ENCODE data around the gene APC2. TPM values are rescaled to one million over a fixed set of nuclear protein-coding genes. Genes with fewer than 3 reads are reported as not detected.

Gene APC2
- total and polyA plus RNA-seq, 2 donors (not counting 1 experiment from before 2014, with no cell fraction given) = 0.12 to 0.16 TPM

GRCh38 chr19:1468274-1468820 lies 18.4 kb downstream of the APC2 start:
- Histone ChIP-seq H3K9ac (ENCODE audit: low read length) (peak overlapping the region; percentile 37), H4K20me1 (ENCODE audit: control insufficient read depth, insufficient read depth, low read length, poor library complexity, severe bottlenecking) (peaks cover 78% of the 10 kb centered on the region), H3K79me2 (ENCODE audit: control insufficient read depth, insufficient read depth, low read length) (peaks cover 14% of the 10 kb centered on the region), H3K27me3 (replicated peaks in 1 of 4; ENCODE audit: control extremely low read depth in 1 of 4, control insufficient read depth in 3 of 4, insufficient read depth in 4 of 4, low read length in 3 of 4) (peaks cover 0 to 65% (median 18%) of the 10 kb centered on the region in 4 experiments), H3K4me2 (replicated peaks; ENCODE audit: low read depth, low read length, poor library complexity, severe bottlenecking) (peak overlapping the region; percentile 98), H2AFZ (ENCODE audit: insufficient read depth, low read depth, low read length, poor library complexity, severe bottlenecking) (no peak overlapping the region), H3K4me3 (ENCODE audit: control extremely low read depth in 1 of 5, extremely low read depth in 1 of 5, insufficient read depth in 1 of 5, low read depth in 2 of 5, low read length in 4 of 5) (peak overlapping the region in 3 of 5 experiments; percentile 20 to 29 (median 28)), H3K36me3 (replicated peaks in 1 of 2; ENCODE audit: control extremely low read depth in 1 of 2, control insufficient read depth in 1 of 2, extremely low read depth in 1 of 2, insufficient read depth in 2 of 2, low read length in 1 of 2) (no peaks in the 10 kb centered on the region), H3K9me3 (ENCODE audit: control extremely low read depth in 1 of 3, control insufficient read depth in 2 of 3, insufficient read depth in 1 of 3, low read length in 2 of 3) (peaks cover 0 to 9% (median 0%) of the 10 kb centered on the region in 3 donors), H3K27ac (ENCODE audit: low read length in 2 of 2) (no peak overlapping the region), H3K4me1 (ENCODE audit: control insufficient read depth in 2 of 2, insufficient read depth in 2 of 2, low read length in 2 of 2) (peaks cover 55 to 68% of the 10 kb centered on the region in 2 donors)
- 8% methylated on average over 47 of the region's 49 CpGs for WGBS (ENCODE audit: insufficient coverage)
- ChIA-PET POLR2A (interaction anchor here (1.2 to 1.4 kb wide), 2 partner anchors 21 to 24 kb away, joined by 3 to 4 read pairs; no protein-coding TSS in a partner anchor), CTCF (interaction anchor here (0.8 to 2.3 kb wide), 3 partner anchors 13 to 202 kb away, joined by 3 to 11 read pairs (median 3); no protein-coding TSS in a partner anchor)
- ATAC-seq (ENCODE audit: low read depth) = no peak
- H3K4me3 Mint-ChIP-seq = peak overlapping the region; percentile 69
- peaks cover 20% of the 10 kb centered on the region for H3K4me1 Mint-ChIP-seq
- intact Hi-C loops (cut with micrococcal nuclease) = no loop called here
- H3K27ac Mint-ChIP-seq = no peak overlapping the region
- TF ChIP-seq EZH2 (IDR thresholded peaks at IDR 0.05; ENCODE audit: borderline replicate concordance, insufficient read depth, low read depth, low read length, poor library complexity, severe bottlenecking) (no peak), CTCF (IDR thresholded peaks at IDR 0.05) (no peak)
- H3K27me3 Mint-ChIP-seq = peaks cover 3% of the 10 kb centered on the region
- DNase-seq = no peak
- H3K9me3 Mint-ChIP-seq (ENCODE audit: insufficient read depth) = no peaks in the 10 kb centered on the region

DNA sequence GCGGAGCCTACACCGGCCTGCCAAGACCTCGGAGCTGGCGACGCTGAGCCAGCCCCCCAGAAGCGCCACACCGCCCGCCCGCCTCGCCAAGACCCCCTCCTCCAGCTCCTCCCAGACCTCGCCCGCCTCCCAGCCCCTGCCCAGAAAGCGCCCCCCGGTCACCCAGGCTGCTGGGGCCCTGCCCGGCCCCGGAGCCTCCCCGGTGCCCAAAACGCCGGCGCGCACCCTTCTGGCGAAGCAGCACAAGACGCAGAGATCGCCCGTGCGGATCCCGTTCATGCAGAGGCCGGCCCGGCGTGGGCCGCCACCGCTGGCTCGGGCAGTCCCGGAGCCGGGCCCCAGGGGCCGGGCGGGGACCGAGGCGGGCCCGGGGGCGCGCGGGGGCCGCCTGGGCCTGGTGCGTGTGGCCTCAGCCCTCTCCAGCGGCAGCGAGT lies 18.9 kb downstream of the APC2 start:
- H4K20me1 ChIP-seq (ENCODE audit: control insufficient read depth, insufficient read depth, low read length, poor library complexity, severe bottlenecking) = peaks cover 83% of the 10 kb centered on the region
- POLR2A ChIA-PET = interaction anchor here (1.2 to 1.4 kb wide), 2 partner anchors 21 to 24 kb away, joined by 3 to 4 read pairs; no protein-coding TSS in a partner anchor

More for the DNA sequence above, 18.9 kb downstream of the APC2 start:
- Histone ChIP-seq H3K4me2 (replicated peaks; ENCODE audit: low read depth, low read length, poor library complexity, severe bottlenecking) (peak overlapping the region; percentile 98), H3K9ac (ENCODE audit: low read length) (peak overlapping the region; percentile 37), H3K9me3 (ENCODE audit: control extremely low read depth in 1 of 3, control insufficient read depth in 2 of 3, insufficient read depth in 1 of 3, low read length in 2 of 3) (peaks cover 0 to 9% (median 0%) of the 10 kb centered on the region in 3 donors), H3K27me3 (replicated peaks in 1 of 4; ENCODE audit: control extremely low read depth in 1 of 4, control insufficient read depth in 3 of 4, insufficient read depth in 4 of 4, low read length in 3 of 4) (peaks cover 0 to 65% (median 18%) of the 10 kb centered on the region in 4 experiments), H3K4me1 (ENCODE audit: control insufficient read depth in 2 of 2, insufficient read depth in 2 of 2, low read length in 2 of 2) (peaks cover 55 to 68% of the 10 kb centered on the region in 2 donors), H3K27ac (ENCODE audit: low read length in 2 of 2) (no peak overlapping the region), H3K36me3 (replicated peaks in 1 of 2; ENCODE audit: control extremely low read depth in 1 of 2, control insufficient read depth in 1 of 2, extremely low read depth in 1 of 2, insufficient read depth in 2 of 2, low read length in 1 of 2) (no peaks in the 10 kb centered on the region), H2AFZ (ENCODE audit: insufficient read depth, low read depth, low read length, poor library complexity, severe bottlenecking) (no peak overlapping the region), H3K79me2 (ENCODE audit: control insufficient read depth, insufficient read depth, low read length) (peaks cover 15% of the 10 kb centered on the region), H3K4me3 (ENCODE audit: control extremely low read depth in 1 of 5, extremely low read depth in 1 of 5, insufficient read depth in 1 of 5, low read depth in 2 of 5, low read length in 4 of 5) (peak overlapping the region in 3 of 5 experiments; percentile 20 to 29 (median 28))
- intact Hi-C loops (cut with micrococcal nuclease) = no loop called here
- CTCF ChIA-PET = interaction anchor here (0.8 to 2.3 kb wide), 3 partner anchors 14 to 202 kb away, joined by 3 to 11 read pairs (median 3); no protein-coding TSS in a partner anchor
- TF ChIP-seq EZH2 (IDR thresholded peaks at IDR 0.05; ENCODE audit: borderline replicate concordance, insufficient read depth, low read depth, low read length, poor library complexity, severe bottlenecking) = peak; percentile 77
- no peak for TF ChIP-seq CTCF (IDR thresholded peaks at IDR 0.05)
- peak; percentile 67 for DNase-seq
- ATAC-seq (ENCODE audit: low read depth) = peak; percentile 8
- WGBS (ENCODE audit: insufficient coverage) = 3% methylated on average over 47 of the region's 47 CpGs
- Mint-ChIP-seq H3K9me3 (ENCODE audit: insufficient read depth) (no peaks in the 10 kb centered on the region), H3K27me3 (peaks cover 3% of the 10 kb centered on the region), H3K4me1 (peaks cover 20% of the 10 kb centered on the region), H3K4me3 (peak overlapping the region; percentile 23), H3K27ac (no peak overlapping the region)
